Left ventricle myocardium superior (tissue), 1 donor: ENCODE results near the gene TFB2M. TPM values are rescaled to one million over a fixed set of nuclear protein-coding genes. Genes with fewer than 3 reads are reported as not detected.
"Not testable (repeated sequence)": the region's sequence is repeated elsewhere in the genome, so short reads cannot be mapped to it uniquely, and the experiment has no call there.

Experiments used
- ATAC-seq: fragments of 200-7000 bp; cut with Tn5 transposase; one replicate; pipeline ENCODE4 v1.9.1; 2020; ENCODE audit warnings: mild to moderate bottlenecking, moderate library complexity
- DNase-seq: peaks from one replicate; pipeline ENCODE4 v3.0.0-alpha.2; 2020
- intact Hi-C: fragments of 100-400 bp; cut with micrococcal nuclease; formaldehyde crosslinking; loops from one replicate; pipeline ENCODE4 v1.11.0; 2022
- total RNA-seq: library from RNA; stranded (reverse); fragmentation: NEBNext Ultra II Directional; extraction: Animal tissue kit (Norgen Biotek cat#: 25700); gene quantifications from one replicate; pipeline ENCODE4 v1.2.1, GENCODE V29; 2021
- donor health status: DM: no; HTN: yes; CAD: no; lungs with severe emphysema.

TFB2M gene
- total RNA-seq, 1 donor from 2014 or later: 17.4 TPM

DNA sequence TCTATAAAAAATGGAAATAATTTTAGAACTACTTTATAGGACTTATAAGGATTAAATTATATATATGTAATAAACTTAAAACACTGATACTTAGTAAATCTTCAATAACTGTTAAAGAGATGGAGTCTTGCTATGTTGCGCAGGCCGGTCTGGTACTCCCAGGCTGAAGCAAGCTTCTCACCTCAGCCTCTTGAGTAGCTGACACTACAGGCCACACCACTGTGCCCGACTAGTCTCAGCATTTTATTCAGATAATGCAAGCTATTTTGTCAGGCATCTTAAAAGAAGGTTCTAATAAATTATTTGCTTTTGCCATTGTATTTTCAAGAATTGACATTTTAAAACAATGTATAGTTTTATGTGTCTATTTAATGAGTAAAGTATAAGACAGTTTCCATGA lies 21.0 kb upstream of the TFB2M start:
- ATAC-seq (no peak), DNase-seq (no peak)
- intact Hi-C loops: no loop called here

DNA sequence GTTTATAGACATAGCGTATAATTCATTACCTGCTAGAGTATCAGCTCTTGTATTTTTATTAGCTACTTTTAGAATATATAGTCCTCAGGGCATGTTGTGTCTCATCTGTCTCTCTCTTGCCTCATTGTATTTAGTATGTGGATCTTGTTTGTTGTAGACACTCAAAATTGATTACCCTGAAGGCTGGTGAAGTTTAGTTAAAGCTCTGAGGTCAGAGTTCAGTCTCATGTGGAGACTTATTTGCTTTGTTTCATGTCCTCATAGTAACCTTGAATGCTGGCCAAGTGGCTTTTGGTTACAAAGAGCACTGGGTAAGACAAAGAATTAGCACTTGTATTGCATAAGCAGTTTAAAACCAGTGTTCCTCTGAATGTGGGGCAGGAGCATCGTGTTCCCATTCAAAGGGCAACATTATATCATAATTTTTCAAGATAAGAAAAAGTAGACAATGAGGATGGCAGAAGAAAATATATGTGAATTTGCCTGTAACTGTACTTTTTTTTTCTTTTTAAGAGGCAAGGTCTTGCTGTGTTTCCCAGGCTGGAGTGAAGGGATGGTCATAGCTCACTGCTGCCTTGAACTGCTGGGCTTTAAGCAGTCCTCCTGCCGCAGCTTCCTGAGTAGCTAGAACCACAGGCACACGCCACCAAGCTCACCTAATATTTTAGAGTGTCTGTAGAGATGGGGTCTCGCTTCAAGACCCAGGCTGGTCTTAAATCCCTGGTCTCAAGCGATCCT lies 17.6 kb upstream of the TFB2M start:
- no peak for DNase-seq
- ATAC-seq: peak; percentile 75
- intact Hi-C loops: no loop called here

- ATAC-seq: no peak
- intact Hi-C loops: no loop called here
Observed at GRCh38 chr1:246583056-246583440, 17.0 kb upstream of the TFB2M start.

DNA sequence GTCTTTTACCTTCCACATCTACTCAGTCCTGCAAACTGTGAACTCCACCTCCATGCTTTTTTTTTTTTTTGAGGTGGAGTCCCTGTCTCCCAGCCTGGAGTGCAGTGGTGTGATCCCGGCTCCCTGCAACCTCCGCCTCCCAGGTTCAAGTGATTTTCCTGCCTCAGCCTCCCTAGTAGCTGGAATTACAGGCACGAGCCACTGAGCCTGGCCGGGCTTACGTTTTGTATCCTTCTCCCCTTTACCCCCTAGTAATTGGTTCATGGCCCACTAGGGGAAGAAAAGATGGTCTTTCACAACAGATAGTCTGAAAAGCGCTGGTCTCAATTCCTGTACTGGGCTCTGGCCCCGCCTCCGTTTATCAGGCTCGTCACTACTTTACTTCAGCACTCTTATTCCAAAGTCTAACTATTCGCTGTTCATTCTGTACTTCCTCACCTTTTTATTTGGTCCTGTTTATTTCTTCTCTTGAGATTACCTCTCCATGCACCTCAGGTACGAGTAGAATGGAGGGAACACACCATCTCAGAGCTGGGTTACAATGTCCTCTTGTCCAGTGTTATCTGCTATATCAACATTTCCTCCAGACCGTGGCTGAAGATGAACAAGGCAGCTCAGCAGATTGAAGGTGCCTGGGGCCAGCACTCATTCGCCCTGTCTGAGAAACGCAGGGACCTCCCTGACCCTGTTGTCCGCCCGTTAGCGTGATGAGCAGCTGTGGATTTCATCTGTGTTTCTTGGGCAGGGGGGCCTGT lies 16.4 kb upstream of the TFB2M start:
- intact Hi-C loops: no loop called here
- ATAC-seq: no peak
- DNase-seq: no peak

More at GRCh38 chr1:246583056-246583440, 17.0 kb upstream of the TFB2M start:
- no peak for DNase-seq

GRCh38 chr1:246580497-246581370 lies 14.7 kb upstream of the TFB2M start:
- intact Hi-C loops: no loop called here
- ATAC-seq (no peak), DNase-seq (no peak)

GRCh38 chr1:246579818-246580217 lies 13.8 kb upstream of the TFB2M start:
- intact Hi-C loops: no loop called here
- ATAC-seq (peak; percentile 37), DNase-seq (no peak)

- no peak for DNase-seq
- no peak for ATAC-seq
- intact Hi-C loops: no loop called here
Observed at GRCh38 chr1:246577720-246578106, 11.7 kb upstream of the TFB2M start.

DNA sequence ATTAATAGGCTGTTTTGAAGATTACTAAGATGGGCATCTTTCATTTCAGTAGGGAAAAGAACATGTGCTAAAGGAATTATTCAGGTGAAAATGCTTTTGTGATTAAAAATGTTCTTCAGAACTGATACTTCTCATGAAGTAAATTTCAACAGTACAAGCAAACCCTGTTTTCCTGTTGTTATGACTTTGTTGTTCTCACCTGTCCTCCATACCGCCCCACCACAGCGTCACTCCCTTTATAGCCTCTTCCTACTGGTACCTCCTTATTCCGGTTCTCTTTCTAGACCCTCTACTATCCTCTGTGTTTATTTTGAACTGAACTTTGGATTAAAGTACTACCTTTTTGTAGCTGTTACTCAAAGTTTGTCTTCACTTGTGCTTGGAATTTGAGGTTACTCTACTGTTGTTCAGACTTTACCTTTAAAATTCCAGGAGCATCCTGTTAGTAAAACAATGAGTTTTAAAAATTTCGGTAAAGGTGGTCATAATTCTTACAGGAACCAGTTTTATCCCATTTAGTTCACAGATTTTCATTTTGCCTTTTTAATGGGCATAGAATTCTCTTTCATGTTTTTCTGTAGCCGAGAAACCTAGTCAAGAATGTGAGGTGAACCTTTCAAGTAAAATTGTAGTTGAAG lies 11.1 kb upstream of the TFB2M start:
- DNase-seq (no peak), ATAC-seq (no peak)
- intact Hi-C loops: no loop called here

DNA sequence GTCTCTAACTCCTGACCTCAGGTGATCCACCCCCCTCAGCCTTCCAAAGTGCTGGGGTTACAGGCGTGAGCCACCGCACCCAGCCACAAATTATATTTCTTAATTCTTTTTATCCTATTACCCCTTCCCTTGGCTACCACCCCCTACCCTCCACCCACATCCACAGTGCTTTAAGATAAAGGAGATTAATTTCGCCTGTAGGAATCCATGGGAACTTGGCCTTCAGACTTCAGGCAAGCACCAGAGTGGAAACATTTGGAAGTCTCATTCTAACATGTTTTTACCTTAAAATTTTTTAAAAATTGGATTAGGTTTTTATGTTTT lies 10.6 kb upstream of the TFB2M start:
- DNase-seq (no peak), ATAC-seq (no peak)
- intact Hi-C loops: no loop called here

DNA sequence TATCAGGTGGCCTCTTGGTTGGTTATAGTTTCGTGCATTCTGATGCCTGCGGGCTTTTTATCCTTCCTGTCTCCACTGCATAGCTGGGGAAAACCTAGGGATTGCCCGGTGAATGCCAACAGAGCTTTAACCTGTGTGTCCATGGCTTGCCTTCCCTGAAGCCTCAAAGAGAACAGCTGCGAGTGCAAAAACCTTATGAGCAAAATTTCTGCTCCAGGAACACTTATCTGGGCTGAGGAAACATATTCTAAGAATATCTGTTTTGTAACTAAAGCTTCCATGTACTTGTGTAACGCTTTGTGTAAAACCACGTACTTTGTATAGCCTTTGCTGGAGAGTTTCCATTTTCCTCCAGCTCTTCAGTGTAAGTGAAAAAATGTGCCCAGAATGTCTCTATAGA lies 7.4 kb upstream of the TFB2M start:
- ATAC-seq (no peak), DNase-seq (no peak)
- intact Hi-C loops: no loop called here

DNA sequence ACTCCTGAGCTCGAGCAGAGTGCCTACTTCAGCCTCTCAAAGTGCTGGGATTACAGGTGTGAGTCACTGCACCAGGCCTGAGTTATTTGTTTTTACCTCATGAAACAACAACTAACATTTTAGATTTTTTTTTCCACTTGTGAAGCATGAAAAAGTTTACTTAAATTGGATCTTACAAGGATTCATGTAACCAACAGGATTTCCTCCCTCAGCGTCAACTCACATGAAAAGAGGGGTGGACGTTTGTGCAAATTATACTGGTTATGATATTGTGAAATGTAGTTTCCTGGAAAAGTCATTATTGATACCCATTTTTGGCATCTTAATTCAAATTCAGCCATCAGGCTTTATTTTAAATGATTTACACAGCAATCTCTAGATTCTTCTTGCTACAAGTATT lies 6.7 kb upstream of the TFB2M start:
- intact Hi-C loops: no loop called here

GRCh38 chr1:246571953-246572352 lies 5.9 kb upstream of the TFB2M start:
- intact Hi-C loops: no loop called here

More for the DNA sequence above, 6.7 kb upstream of the TFB2M start:
- ATAC-seq (no peak), DNase-seq (no peak)

DNA sequence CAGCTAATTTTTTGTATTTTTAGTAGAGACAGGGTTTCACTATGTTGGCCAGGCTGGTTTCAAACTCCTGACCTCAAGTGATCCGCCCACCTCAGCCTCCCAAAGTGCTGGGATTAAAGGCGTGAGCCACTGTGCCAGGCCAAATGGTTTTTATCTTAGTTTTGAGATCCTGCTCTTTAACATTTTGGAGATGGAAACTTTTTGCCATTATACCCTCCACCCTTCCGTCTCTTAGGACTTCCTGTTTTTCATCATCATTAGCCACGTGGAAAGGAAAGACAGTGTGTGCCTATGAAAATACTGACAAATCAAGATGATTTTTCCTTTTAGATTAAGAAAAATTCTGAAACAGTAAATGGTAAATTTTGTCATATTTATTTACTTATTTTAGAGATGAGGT lies 5.2 kb upstream of the TFB2M start:
- intact Hi-C loops, ATAC-seq, DNase-seq: not testable (repeated sequence)

More at GRCh38 chr1:246571953-246572352, 5.9 kb upstream of the TFB2M start:
- DNase-seq (no peak), ATAC-seq (no peak)

DNA sequence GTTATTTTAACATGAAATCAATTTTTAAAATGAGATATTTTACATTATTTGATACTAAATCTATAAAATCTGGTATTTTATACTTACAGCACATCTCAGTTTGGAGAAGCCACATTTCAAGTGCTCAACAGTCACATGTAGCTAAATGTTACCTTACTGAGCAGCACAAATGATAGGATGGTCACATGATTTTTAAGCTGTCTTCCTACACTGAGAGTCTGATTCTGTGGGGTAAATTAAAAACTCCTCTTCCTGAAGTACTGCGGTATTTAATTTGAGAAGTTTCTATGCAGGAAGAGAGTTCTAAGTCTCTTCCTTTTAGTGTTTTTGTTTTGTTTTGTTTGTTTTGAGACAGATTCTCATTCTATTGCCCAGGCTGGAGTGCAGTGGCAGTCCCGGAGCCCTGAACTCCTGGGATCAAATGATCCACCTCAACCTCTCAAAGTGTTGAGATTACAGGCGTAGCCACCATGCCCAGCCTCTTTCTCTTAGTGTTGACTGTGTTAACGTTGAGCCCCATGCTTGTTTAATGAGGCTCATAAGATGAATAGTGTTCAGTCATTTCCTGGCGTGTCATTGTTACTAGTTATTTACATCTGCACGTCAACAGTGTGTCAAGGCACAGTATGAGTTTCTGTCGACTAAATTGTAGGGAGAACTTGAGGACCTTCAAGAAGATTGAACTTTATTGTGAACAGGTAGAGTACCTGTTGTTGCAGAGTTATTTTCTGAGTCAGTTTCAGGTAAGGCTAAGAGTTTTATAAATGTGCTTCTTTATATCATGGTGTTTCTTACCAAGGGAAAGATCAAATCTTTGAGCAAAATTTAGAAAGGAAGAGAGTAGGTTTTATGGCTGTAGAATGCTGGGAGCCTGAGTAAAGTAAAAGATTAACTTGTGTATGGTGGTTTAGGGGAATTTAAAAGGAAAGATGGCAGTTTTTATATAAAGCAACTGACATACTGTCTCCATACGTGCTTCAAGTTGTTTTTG lies 3.5 kb upstream of the TFB2M start:
- intact Hi-C loops: loop anchor here (10.0 kb wide), 2 partner anchors 75 to 125 kb away; no protein-coding TSS in a partner anchor
- DNase-seq (no peak), ATAC-seq (no peak)

- ATAC-seq: no peak
- DNase-seq: no peak
- intact Hi-C loops: loop anchor here (10.0 kb wide), 2 partner anchors 77 to 127 kb away; no protein-coding TSS in a partner anchor
Observed at GRCh38 chr1:246567646-246568235, 1.7 kb upstream of the TFB2M start.

GRCh38 chr1:246566813-246567645 lies 968 bp upstream of the TFB2M start:
- ATAC-seq: peak; percentile 45
- DNase-seq: no peak
- intact Hi-C loops: loop anchor here (10.0 kb wide), 2 partner anchors 78 to 128 kb away; no protein-coding TSS in a partner anchor

DNA sequence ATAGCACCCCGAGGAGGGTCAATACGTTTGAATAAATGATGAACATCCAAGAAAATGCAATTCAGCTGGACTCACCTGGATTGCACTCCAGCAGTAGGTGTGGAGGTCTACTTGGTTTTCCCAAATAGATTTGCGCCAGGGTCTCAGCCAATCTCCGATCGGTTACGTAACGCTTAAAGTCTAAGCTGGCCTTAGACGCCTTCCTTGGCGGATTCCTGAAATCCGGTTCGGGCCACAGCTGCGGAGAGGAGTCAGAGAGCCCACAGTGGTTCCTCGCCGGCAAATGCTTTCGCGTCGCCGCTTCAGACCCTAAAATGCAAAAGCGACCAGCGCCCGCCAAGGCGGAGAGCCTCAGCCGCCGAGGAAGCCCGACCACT lies 322 bp downstream of the TFB2M start:
- no peak for DNase-seq
- ATAC-seq: no peak
- intact Hi-C loops: loop anchor here (10.0 kb wide), 2 partner anchors 79 to 129 kb away; no protein-coding TSS in a partner anchor
